H1 (cell line): ENCODE measurements around the gene TCF4. TPM values are rescaled to one million over a fixed set of nuclear protein-coding genes. Genes with fewer than 3 reads are reported as not detected.

Experiments used
- CTCF ChIA-PET: fragments of 300-600 bp; sonication (Branson Sonifier 250); formaldehyde crosslinking; loops from one replicate; lab custom pipeline; 2021; ENCODE audit not compliant: partially characterized antibody; lab: Charles Lee
- POLR2A ChIA-PET: fragments of 300-600 bp; sonication (Branson Sonifier 250); formaldehyde crosslinking; loops from one replicate; lab custom pipeline; 2021; ENCODE audit warnings: inconsistent platforms; ENCODE audit not compliant: partially characterized antibody; lab: Charles Lee
- DNase-seq, 2 experiments: peaks; one replicate each; pipeline versions ENCODE4 v3.0.0 to v3.0.0-alpha.2; 2010 to 2022; ENCODE audit warnings: low spot score in 2 of 2, low read depth in 1 of 2, mixed read lengths in 1 of 2
- FAIRE-seq: peaks from 2 replicates; lab custom pipeline; 2011; peaks lifted over from hg19 to GRCh38; lab: Jason Lieb, UNC
- H2AFZ ChIP-seq: 2 replicates; pipeline ENCODE4 v1.8.1; 2012; ENCODE audit warnings: low read length, inconsistent platforms
- H2AK5ac ChIP-seq: 2 replicates; pipeline ENCODE4 v1.6.1; 2013; ENCODE audit warnings: low read depth, low read length
- H2BK120ac ChIP-seq: replicated peaks from 2 replicates; pipeline ENCODE3; 2013; ENCODE audit warnings: low read depth, low read length, inconsistent platforms
- H2BK12ac ChIP-seq: 2 replicates; pipeline ENCODE4 v1.6.1; 2013; ENCODE audit warnings: low read depth, low read length
- H2BK15ac ChIP-seq: 2 replicates; pipeline ENCODE4 v1.6.1; 2013; ENCODE audit warnings: low read length
- H2BK20ac ChIP-seq: 2 replicates; pipeline ENCODE4 v1.6.1; 2013; ENCODE audit warnings: low read length
- H2BK5ac ChIP-seq: 2 replicates; pipeline ENCODE4 v1.6.1; 2013; ENCODE audit warnings: low read depth, low read length
- H3K14ac ChIP-seq: 2 replicates; pipeline ENCODE4 v1.6.1; 2013; ENCODE audit warnings: inconsistent platforms; ENCODE audit not compliant: insufficient read length
- H3K18ac ChIP-seq: 2 replicates; pipeline ENCODE4 v1.6.1; 2013; ENCODE audit warnings: low read length; ENCODE audit errors: extremely low read depth
- H3K23ac ChIP-seq: 2 replicates; pipeline ENCODE4 v1.6.1; 2013; ENCODE audit warnings: inconsistent platforms; ENCODE audit not compliant: insufficient read length
- H3K23me2 ChIP-seq: 2 replicates; pipeline ENCODE4 v1.6.1; 2013; ENCODE audit warnings: low read depth, low read length
- H3K27ac ChIP-seq: 2 replicates; pipeline ENCODE4 v1.6.1; 2011; ENCODE audit warnings: low read depth, low read length, inconsistent platforms
- H3K27me3 ChIP-seq, 4 experiments: replicated peaks in 1 of 4; 1 replicate in 1 of 4; 2 replicates in 3 of 4; pipeline versions ENCODE4 v1.6.1 to v1.8.1; 2011 to 2013; ENCODE audit warnings: low read length in 3 of 4, mild to moderate bottlenecking in 3 of 4, inconsistent platforms in 2 of 4, mixed read lengths in 2 of 4, moderate library complexity in 1 of 4; ENCODE audit not compliant: control insufficient read depth in 3 of 4, insufficient read depth in 3 of 4; ENCODE audit errors: extremely low read depth in 1 of 4
- H3K36me3 ChIP-seq, 4 experiments: 2 replicates each; pipeline versions ENCODE4 v1.6.1 to v1.8.1; 2011 to 2013; ENCODE audit warnings: mild to moderate bottlenecking in 4 of 4, low read length in 3 of 4, moderate library complexity in 2 of 4, control low read depth in 1 of 4, inconsistent platforms in 1 of 4; ENCODE audit not compliant: insufficient read depth in 4 of 4, control insufficient read depth in 2 of 4
- H3K4ac ChIP-seq: replicated peaks from 2 replicates; pipeline ENCODE3; 2013; ENCODE audit warnings: low read length, low read depth, mixed read lengths, inconsistent platforms; ENCODE audit not compliant: insufficient read length
- H3K4me1 ChIP-seq, 4 experiments: replicated peaks in 1 of 4; 1 replicate in 1 of 4; 2 replicates in 3 of 4; pipeline versions ENCODE4 v1.6.1 to v1.8.1; 2011 to 2013; ENCODE audit warnings: low read length in 3 of 4, inconsistent platforms in 2 of 4, mixed read lengths in 1 of 4; ENCODE audit not compliant: insufficient read depth in 4 of 4, control insufficient read depth in 3 of 4
- H3K4me2 ChIP-seq, 2 experiments: 2 replicates each; pipeline versions ENCODE4 v1.6.1 to v1.8.1; 2011 to 2013; ENCODE audit warnings: low read depth in 2 of 2, low read length in 2 of 2, control low read depth in 1 of 2, inconsistent platforms in 1 of 2, mild to moderate bottlenecking in 1 of 2; ENCODE audit not compliant: insufficient read depth in 1 of 2
- H3K4me3 ChIP-seq, 4 experiments: fragments of 200-600, 300-600 bp in 1 of 4; sonication (generic), shearing (Covaris generic), sonication (Bioruptor Twin) in 1 of 4; 2 replicates each; pipeline versions ENCODE4 v1.5.1 to v1.8.1; 2011 to 2016; ENCODE audit warnings: low read length in 4 of 4, low read depth in 3 of 4, control low read depth in 2 of 4, inconsistent platforms in 2 of 4, mild to moderate bottlenecking in 2 of 4, mixed read lengths in 1 of 4, moderate library complexity in 1 of 4; ENCODE audit not compliant: insufficient read depth in 2 of 4; ENCODE audit errors: extremely low read depth in 1 of 4
- H3K56ac ChIP-seq: replicated peaks from 2 replicates; pipeline ENCODE3; 2013; ENCODE audit warnings: low read depth, mild to moderate bottlenecking, mixed read lengths, low read length, inconsistent platforms; ENCODE audit not compliant: insufficient read length
- H3K79me1 ChIP-seq: 2 replicates; pipeline ENCODE4 v1.6.1; 2013; ENCODE audit warnings: low read depth, low read length, control low read depth
- H3K79me2 ChIP-seq, 2 experiments: 2 replicates each; pipeline versions ENCODE4 v1.6.1 to v1.8.1; 2012 to 2013; ENCODE audit warnings: low read length in 2 of 2, mild to moderate bottlenecking in 2 of 2, inconsistent platforms in 1 of 2; ENCODE audit not compliant: insufficient read depth in 2 of 2, control insufficient read depth in 1 of 2
- H3K9ac ChIP-seq, 4 experiments: replicated peaks in 1 of 4; 1 replicate in 1 of 4; 2 replicates in 3 of 4; pipeline versions ENCODE4 v1.6.1 to v1.8.1; 2011 to 2013; ENCODE audit warnings: low read depth in 3 of 4, low read length in 3 of 4, control low read depth in 2 of 4, mild to moderate bottlenecking in 2 of 4, moderate library complexity in 2 of 4, inconsistent platforms in 1 of 4; ENCODE audit errors: extremely low read depth in 1 of 4
- H3K9me3 ChIP-seq, 2 experiments: 2 replicates each; pipeline versions ENCODE4 v1.6.1 to v1.8.1; 2012 to 2013; ENCODE audit warnings: mild to moderate bottlenecking in 2 of 2, moderate library complexity in 2 of 2, control low read depth in 1 of 2, inconsistent platforms in 1 of 2, low read depth in 1 of 2, low read length in 1 of 2, mixed read lengths in 1 of 2; ENCODE audit not compliant: insufficient read depth in 2 of 2
- H4K20me1 ChIP-seq, 2 experiments: replicated peaks in 1 of 2; 2 replicates each; pipeline versions ENCODE3 to v1.8.1; 2011 to 2013; ENCODE audit warnings: inconsistent platforms in 2 of 2, low read length in 2 of 2, mild to moderate bottlenecking in 1 of 2; ENCODE audit not compliant: insufficient read depth in 2 of 2, control insufficient read depth in 1 of 2
- H4K5ac ChIP-seq: 2 replicates; pipeline ENCODE4 v1.6.1; 2013; ENCODE audit warnings: low read length, low read depth, mixed read lengths, inconsistent platforms; ENCODE audit not compliant: insufficient read length
- H4K8ac ChIP-seq: 2 replicates; pipeline ENCODE4 v1.8.0; 2013; ENCODE audit warnings: mild to moderate bottlenecking, moderate library complexity, low read length, inconsistent platforms; ENCODE audit not compliant: insufficient read depth; ENCODE audit errors: extremely low read depth
- H4K91ac ChIP-seq: replicated peaks from 2 replicates; pipeline ENCODE3; 2013; ENCODE audit warnings: low read length, mixed read lengths, inconsistent platforms; ENCODE audit not compliant: insufficient read length
- GTF2F1 ChIP-seq: IDR thresholded peaks from 2 replicates; pipeline ENCODE4 v1.6.1; 2012; ENCODE audit warnings: low read depth, low read length, improper control_type of control experiment, borderline replicate concordance
- SP1 ChIP-seq: IDR thresholded peaks from 2 replicates; pipeline ENCODE4 v1.6.1; 2011; ENCODE audit warnings: low read depth, low read length
- WGBS, 2 experiments: shearing (Covaris generic) in 1 of 2; methylation state at CpG; one replicate each; pipeline versions ENCODE4 v1.1.6 to v1.1.7; 2013 to 2015; ENCODE audit warnings: low lambda C conversion rate in 2 of 2, mixed read lengths in 2 of 2, inconsistent platforms in 1 of 2, low coverage in 1 of 2, missing lambda C conversion rate in 1 of 2; ENCODE audit not compliant: insufficient replicate concordance in 2 of 2, insufficient coverage in 1 of 2, insufficient read length in 1 of 2; ENCODE audit errors: extremely low coverage in 1 of 2, missing lambda C conversion rate in 1 of 2; 5-methylcytosine and 5-hydroxymethylcytosine counted together
- polyA plus RNA-seq, 7 experiments: library from polyadenylated mRNA; depleted of rRNA in 3 of 7; stranded (reverse) in 5 of 7; unstranded in 2 of 7; fragments of >200 nt in 5 of 7; fragments of 200-250 nt in 2 of 7; gene quantifications; 1 replicate in 5 of 7; 2 replicates in 1 of 7; 4 replicates in 1 of 7; pipeline versions ENCODE4 v1.2.1 to v1.2.3, GENCODE V29; 2011 to 2013; ENCODE audit warnings: missing spikeins in 2 of 7, mixed read lengths in 2 of 7
- total RNA-seq: library from RNA; stranded (reverse); fragmentation: NEBNext Ultra II Directional; extraction: Animal tissue kit (Norgen Biotek cat#: 25700); gene quantifications from 2 replicates; pipeline ENCODE4 v1.2.1, GENCODE V29; 2021
- TF ChIP-seq, protein P1 (sequence below): IDR thresholded peaks from 2 replicates; pipeline ENCODE4 v1.6.1; 2011; ENCODE audit warnings: low read length, improper control_type of control experiment

Gene TCF4
- total and polyA plus RNA-seq, 2 of the 8 experiments (the other 6 are each of a cell fraction or from before 2014, with no cell fraction given): 59.3 to 118 TPM

DNA sequence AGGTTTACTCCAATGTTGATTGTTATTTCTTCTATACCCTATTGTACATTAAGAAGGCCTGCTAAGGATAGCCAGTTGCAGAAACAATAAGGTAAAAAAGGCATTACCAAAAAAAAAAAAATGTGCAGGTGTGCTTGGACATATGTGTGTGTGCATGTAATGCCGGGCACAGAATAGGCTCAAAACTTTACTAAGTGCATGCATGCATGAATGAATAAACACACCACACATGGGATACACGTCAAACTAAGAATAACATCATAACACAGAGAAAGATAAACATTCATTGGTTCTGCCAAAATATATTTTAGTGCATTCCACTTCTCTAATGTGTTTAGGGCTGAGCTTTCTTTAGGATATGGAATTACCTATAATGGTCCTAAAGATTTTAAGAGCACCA lies 298.2 kb downstream of the TCF4 start:
- Histone ChIP-seq H3K14ac (no peak overlapping the region), H3K18ac (no peak overlapping the region), H3K79me1 (peaks cover 2% of the 10 kb centered on the region; the same call in 1 of the 2 replicates), H4K8ac (no peak overlapping the region), H3K56ac (no peak overlapping the region), H2AK5ac (no peak overlapping the region), H3K23me2 (no peaks in the 10 kb centered on the region), H3K4ac (no peak overlapping the region), H2BK15ac (no peak overlapping the region), H3K27ac (no peak overlapping the region), H3K9ac (no peak overlapping the region), H3K4me3 (no peak overlapping the region), H4K91ac (no peak overlapping the region), H3K4me2 (no peak overlapping the region), H2BK5ac (no peak overlapping the region), H3K79me2 (peaks cover 0 to 37% of the 10 kb centered on the region in 2 experiments; a peak in 2 of 4 replicates), H3K9me3 (no peaks in the 10 kb centered on the region), H3K36me3 (no peaks in the 10 kb centered on the region), H2AFZ (no peak overlapping the region), H4K20me1 (peaks cover 0 to 3% of the 10 kb centered on the region in 2 experiments), H2BK120ac (no peak overlapping the region), H3K4me1 (peaks cover 0 to 7% (median 4%) of the 10 kb centered on the region in 4 experiments; a peak in 4 of 7 replicates), H3K27me3 (no peaks in the 10 kb centered on the region), H3K23ac (no peak overlapping the region), H2BK20ac (no peak overlapping the region), H4K5ac (no peak overlapping the region), H2BK12ac (no peak overlapping the region)
- CTCF ChIA-PET: no interaction called here
- WGBS, 2 experiments: 92% methylated on average over 2 of the region's 2 CpGs; no CpG with 5 or more reads in 1 of the 2 experiments
- DNase-seq (no peak), FAIRE-seq (no peak)
- TF ChIP-seq, protein P1, sequence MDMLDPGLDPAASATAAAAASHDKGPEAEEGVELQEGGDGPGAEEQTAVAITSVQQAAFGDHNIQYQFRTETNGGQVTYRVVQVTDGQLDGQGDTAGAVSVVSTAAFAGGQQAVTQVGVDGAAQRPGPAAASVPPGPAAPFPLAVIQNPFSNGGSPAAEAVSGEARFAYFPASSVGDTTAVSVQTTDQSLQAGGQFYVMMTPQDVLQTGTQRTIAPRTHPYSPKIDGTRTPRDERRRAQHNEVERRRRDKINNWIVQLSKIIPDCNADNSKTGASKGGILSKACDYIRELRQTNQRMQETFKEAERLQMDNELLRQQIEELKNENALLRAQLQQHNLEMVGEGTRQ: no peak
- TF ChIP-seq SP1 (no peak), GTF2F1 (no peak)
- POLR2A ChIA-PET: no interaction called here
